Camera-type eye (tissue), 1 donor: ENCODE results near the gene DAGLB. TPM values are rescaled to one million over a fixed set of nuclear protein-coding genes. Genes with fewer than 3 reads are reported as not detected.

Experiments used
- total RNA-seq: library from RNA; depleted of rRNA; stranded (reverse); fragments of >200 nt; gene quantifications from one replicate; pipeline ENCODE4 v1.2.3, GENCODE V29; 2014

DAGLB gene, protein sequence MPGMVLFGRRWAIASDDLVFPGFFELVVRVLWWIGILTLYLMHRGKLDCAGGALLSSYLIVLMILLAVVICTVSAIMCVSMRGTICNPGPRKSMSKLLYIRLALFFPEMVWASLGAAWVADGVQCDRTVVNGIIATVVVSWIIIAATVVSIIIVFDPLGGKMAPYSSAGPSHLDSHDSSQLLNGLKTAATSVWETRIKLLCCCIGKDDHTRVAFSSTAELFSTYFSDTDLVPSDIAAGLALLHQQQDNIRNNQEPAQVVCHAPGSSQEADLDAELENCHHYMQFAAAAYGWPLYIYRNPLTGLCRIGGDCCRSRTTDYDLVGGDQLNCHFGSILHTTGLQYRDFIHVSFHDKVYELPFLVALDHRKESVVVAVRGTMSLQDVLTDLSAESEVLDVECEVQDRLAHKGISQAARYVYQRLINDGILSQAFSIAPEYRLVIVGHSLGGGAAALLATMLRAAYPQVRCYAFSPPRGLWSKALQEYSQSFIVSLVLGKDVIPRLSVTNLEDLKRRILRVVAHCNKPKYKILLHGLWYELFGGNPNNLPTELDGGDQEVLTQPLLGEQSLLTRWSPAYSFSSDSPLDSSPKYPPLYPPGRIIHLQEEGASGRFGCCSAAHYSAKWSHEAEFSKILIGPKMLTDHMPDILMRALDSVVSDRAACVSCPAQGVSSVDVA
- total RNA-seq = 34.4 TPM

DNA sequence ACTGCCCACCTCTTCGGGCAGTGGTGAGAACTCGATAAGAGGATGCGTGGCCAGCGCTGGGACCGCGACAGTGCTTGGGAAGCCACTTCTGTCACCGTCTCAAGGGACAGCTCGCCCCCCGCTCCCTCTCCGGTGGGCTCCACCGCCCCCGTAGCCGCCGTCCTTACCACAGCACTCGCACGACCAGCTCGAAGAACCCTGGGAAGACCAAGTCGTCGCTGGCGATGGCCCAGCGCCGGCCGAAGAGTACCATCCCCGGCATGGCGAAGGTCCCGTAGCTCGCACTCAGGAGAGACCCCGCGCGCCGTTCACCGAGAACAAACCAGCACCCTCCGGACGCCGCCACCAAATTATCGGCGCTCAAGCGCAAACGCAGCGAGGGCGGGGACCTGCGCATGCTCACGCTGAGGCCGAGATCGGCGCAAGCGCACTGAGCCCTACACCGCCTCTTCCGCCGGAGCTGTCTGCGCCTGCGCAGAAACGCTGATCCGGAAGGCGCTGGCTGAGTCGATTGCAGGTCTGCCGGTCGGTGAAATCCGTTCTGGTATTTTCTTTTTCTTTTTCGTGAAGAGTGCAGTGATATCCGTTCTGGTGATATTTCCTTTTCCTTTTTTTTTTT lies at the start of gene DAGLB:
TSS of gene DAGLB (minus strand) at position 374 of the 619 bp plus-strand sequence. CDS start at position 262, 112 bp downstream.

Other genes starting within 250 kb of the DAGLB start
- 49.1 TPM for gene CYTH3, start 175.3 kb downstream of the DAGLB start, total RNA-seq
- gene FAM220A, start 99.0 kb downstream of the DAGLB start, total RNA-seq = 32.1 TPM
- 69.2 TPM for gene RAC1, start 73.4 kb downstream of the DAGLB start, total RNA-seq
- gene KDELR2, start 36.2 kb upstream of the DAGLB start, total RNA-seq = 132 TPM
- not detected for gene GRID2IP, start 103.5 kb upstream of the DAGLB start, total RNA-seq
- 60.5 TPM for gene ZDHHC4, start 129.5 kb upstream of the DAGLB start, total RNA-seq
- gene INTS15, start 142.1 kb upstream of the DAGLB start, total RNA-seq = 21.0 TPM
- 20.7 TPM for gene ZNF853, start 167.7 kb upstream of the DAGLB start, total RNA-seq
- 35.3 TPM for gene ZNF316, start 189.4 kb upstream of the DAGLB start, total RNA-seq